NB4 (cell line): Measurements from ENCODE around the gene RCN2.

Source experiments
- MYC ChIP-seq: IDR thresholded peaks from 2 replicates; pipeline ENCODE4 v1.6.1; 2011; ENCODE audit warnings: low read depth, low read length
- POLR2A ChIP-seq: IDR thresholded peaks from 2 replicates; pipeline ENCODE4 v1.6.1; 2011; ENCODE audit warnings: mild to moderate bottlenecking; ENCODE audit not compliant: insufficient read length; ENCODE audit errors: extremely low read depth
- TF ChIP-seq, protein P1 (sequence below): IDR thresholded peaks from one replicate; pipeline ENCODE4 v1.5.1; 2012; ENCODE audit warnings: low read depth, low read length

DNA sequence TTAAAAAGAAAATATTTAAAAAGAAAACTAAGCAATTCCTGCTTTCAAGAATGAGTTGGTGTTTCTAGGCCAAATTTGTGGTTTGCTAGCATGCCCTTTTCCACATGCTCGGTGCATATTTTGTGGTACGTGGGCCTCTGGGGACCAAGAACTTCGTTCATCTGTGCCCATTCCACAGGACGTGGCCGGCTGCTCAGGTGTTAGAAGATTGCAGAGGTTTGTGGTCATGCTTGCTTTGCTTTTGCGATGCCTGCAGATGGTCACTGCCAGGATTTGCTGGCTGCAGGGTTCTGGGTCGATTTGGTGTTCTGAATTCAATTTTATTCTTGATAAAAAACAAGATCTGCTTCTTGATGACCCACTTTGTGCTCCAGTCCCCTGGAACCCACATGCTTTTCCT is 70.9 kb downstream of the RCN2 start:
- TF ChIP-seq, protein P1, sequence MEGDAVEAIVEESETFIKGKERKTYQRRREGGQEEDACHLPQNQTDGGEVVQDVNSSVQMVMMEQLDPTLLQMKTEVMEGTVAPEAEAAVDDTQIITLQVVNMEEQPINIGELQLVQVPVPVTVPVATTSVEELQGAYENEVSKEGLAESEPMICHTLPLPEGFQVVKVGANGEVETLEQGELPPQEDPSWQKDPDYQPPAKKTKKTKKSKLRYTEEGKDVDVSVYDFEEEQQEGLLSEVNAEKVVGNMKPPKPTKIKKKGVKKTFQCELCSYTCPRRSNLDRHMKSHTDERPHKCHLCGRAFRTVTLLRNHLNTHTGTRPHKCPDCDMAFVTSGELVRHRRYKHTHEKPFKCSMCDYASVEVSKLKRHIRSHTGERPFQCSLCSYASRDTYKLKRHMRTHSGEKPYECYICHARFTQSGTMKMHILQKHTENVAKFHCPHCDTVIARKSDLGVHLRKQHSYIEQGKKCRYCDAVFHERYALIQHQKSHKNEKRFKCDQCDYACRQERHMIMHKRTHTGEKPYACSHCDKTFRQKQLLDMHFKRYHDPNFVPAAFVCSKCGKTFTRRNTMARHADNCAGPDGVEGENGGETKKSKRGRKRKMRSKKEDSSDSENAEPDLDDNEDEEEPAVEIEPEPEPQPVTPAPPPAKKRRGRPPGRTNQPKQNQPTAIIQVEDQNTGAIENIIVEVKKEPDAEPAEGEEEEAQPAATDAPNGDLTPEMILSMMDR = no peak
- no peak for TF ChIP-seq POLR2A
- no peak for TF ChIP-seq MYC
